SHP77 treated with DMSO at 0.1 percent for 48 hours (cell line): ENCODE measurements around the gene ANKRD60.
A peak's percentile ranks its signal among the peaks of the same experiment; 100 is the strongest.

Experiments used
- DNase-seq: peaks from one replicate; lab custom pipeline; 2025; lab: John Stamatoyannopoulos, UW

ANKRD60 gene

GRCh38 chr20:58223358-58223941 lies 5.0 kb downstream of the ANKRD60 start:
- DNase-seq, result no peak

- no peak for DNase-seq
Observed at GRCh38 chr20:58222446-58222845, 6.0 kb downstream of the ANKRD60 start.

DNA sequence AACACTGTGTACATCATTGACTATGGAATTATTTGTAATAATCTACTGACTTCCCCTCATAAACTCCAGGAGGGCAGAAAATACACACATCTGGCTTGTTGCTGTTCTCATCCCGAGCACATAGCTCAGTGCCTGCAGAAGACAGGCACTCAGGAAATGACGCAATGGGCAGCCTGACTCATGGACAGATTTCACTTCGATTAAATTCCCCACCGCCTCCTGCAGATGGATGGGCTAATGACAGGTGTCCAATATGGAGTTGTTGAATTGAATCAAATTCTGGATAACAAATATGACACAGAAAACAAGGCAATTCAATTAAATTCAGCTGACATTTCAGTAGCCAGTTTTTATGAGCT lies 9.1 kb downstream of the ANKRD60 start:
- DNase-seq, result peak; percentile 41

- DNase-seq, result no peak
Observed at GRCh38 chr20:58218665-58219341, 9.7 kb downstream of the ANKRD60 start.

DNA sequence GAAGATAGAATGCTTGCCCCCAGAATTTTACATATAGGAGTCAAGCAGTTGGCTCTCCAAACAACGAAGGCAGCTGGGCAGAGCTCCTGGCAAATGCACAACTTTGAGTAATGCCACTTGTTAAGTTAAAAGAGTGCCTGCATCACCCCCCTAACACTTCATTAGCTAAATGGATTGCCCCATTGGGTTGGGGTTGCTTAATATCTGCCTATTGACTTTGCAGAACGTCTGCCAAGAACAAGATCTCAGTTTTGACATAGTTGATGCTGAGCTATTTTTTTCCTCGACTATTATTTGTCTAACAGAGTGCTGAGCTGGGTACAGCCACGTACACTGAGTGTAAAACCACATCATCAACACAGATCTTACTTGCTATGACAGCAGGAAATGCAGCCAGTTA lies 12.1 kb downstream of the ANKRD60 start:
- DNase-seq, result no peak

DNA sequence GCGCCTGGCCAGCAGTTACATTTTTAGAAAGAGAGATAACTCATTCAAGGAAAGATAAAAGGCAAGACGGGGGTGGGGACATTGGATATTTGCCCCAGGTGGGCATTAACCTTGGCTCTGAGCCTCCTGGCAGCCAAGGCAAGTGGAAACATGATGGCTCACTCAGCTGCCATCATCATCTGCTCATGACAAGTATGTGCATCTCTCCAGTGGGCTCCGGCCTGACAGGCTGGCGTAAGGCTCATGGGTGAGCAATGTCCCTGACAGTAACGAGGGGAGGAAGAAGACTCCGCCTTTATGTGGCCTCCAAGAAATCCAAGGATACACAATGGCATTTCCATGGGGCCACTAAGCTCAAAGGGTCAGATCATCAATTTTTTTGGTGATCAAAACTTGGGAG lies 13.3 kb downstream of the ANKRD60 start:
- no peak for DNase-seq

DNA sequence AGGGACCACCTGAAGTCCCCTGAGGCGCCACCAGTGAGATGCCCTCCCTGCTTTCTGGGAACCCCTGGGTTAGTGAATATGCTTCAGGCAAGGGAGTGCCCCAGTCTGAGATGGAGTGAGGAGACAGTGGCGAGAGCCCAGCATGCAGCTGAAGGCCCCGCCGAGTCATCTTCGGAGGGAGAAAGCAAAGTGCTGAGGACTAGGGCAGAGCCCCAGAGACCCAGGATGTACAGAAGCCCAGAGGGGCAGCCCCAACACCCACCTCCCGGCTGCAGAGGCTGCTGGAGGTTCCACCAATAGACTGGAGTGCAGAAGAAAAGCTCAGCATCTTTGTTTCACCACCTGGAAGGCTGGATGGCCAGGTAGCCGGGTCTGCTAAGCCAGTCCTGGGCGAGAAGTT lies 14.1 kb downstream of the ANKRD60 start:
- DNase-seq, result no peak

GRCh38 chr20:58213716-58214115 lies 14.7 kb downstream of the ANKRD60 start:
- no peak for DNase-seq

DNA sequence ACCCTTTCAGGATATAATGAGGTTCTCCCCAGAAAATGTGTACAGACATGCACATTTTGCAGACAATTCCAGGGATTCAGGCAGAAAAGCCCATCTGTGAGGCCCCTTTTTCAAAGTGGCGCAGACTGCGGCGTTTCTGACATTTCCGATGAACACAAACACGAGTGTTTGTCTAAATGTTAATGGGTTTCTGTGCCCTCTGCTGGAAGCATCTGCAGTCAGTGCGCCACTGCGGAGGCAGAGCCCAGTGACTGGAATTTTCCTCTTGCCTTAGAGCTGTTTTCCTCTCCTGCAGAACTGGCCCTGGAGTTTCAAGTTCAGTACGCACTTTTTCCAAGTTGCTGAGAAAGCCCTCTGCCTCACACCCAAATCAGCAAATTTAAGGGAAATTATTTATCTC lies 15.3 kb downstream of the ANKRD60 start:
- DNase-seq, result no peak

- no peak for DNase-seq
Observed at GRCh38 chr20:58212636-58213035, 15.8 kb downstream of the ANKRD60 start.

GRCh38 chr20:58210398-58210747 lies 18.1 kb downstream of the ANKRD60 start:
- DNase-seq, result no peak

DNA sequence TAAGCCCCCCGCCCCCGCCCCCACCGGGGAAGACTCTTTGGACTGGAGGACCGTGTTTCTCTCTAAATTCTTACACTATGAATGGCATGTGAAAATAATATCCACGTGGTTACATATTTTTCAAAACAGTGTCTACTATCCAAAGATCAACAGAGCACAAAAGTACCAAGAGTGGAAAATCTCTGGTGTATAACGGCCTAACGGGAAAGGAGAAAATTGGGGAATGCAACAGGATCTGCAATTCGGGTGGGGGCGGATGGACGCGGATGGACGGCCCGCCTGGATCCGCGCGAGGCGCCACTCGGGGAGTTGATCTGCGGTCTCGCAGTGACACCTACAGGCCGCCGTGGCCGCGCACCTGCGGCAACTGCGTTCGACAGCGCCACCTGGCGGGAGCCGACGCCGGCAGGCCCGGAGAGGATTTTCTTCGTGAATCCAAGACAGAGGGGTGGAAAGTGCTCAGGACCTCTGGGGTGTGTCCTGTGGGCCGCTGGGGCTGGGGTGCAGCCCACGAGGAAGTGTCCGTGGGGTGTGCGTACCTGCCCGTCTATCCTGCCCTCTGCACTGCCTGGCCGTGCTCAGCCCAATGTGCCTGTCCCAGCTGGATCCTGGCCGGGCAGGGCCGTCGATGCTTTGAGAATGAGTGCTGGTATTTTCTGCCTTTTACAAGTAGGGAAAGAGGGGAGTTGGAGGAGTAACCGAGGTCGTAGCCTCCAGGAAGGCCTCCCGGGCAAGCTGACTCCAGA lies 18.6 kb downstream of the ANKRD60 start:
- peak; percentile 35 for DNase-seq

DNA sequence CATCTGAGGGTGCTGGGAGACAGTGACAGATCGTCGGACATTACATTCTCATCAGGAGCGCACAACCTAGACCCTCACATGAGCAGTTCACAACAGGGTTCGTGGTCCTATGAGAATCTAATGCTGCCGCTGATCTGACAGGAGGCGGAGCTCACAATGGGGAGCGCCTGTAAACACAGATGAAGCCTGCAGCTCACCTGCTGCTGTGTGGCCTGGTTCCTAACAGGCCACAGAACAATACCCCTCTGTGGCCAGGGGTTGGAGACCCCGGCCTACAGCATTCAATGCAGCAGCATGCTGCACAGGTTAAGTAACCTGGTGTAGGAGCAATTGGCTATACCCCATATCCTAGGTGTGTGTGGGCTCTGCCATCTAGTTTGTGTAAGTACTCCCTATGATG lies 19.5 kb downstream of the ANKRD60 start:
- DNase-seq, result no peak

- DNase-seq, result no peak
Observed at GRCh38 chr20:58205850-58206249, 22.6 kb downstream of the ANKRD60 start.

- DNase-seq, result no peak
Observed at GRCh38 chr20:58202044-58202443, 26.4 kb downstream of the ANKRD60 start.

DNA sequence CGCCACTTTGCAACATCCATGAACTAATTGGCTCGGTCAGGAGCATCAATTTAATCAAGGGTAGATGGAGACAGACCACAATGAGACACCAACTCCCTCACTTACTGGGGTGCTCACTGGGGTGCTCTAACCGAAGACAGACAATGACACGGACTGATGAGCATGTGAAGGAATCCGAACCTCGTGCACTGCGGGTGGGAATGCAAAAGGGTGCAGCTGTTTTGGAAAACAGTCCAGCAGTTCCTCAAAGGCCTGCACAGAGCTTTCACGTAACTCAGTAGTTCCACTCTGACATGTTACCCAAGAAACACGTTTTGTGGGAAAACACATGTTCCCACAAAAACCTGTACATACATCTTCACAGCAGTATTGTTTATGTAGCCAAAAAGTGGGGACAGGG lies 26.8 kb downstream of the ANKRD60 start:
- DNase-seq, result no peak

DNA sequence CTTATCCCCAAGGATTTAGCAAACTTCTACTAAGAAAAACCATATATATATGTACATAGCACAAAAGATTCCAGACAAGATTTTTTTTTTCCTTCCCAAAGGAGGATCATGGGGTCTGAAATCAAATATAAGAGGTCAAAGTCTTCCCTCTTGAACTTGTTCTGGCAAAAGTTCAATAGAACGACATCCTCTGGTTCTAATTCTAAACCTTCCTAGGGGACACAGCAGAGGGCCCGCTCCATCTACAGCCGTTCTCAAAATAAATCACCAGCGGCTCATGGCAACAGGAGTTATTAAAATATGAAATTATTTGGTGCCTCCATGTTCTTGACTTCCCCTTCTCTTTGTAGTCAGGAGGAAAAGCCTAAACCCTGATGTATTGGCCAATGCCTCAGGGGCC lies 29.0 kb downstream of the ANKRD60 start:
- no peak for DNase-seq

DNA sequence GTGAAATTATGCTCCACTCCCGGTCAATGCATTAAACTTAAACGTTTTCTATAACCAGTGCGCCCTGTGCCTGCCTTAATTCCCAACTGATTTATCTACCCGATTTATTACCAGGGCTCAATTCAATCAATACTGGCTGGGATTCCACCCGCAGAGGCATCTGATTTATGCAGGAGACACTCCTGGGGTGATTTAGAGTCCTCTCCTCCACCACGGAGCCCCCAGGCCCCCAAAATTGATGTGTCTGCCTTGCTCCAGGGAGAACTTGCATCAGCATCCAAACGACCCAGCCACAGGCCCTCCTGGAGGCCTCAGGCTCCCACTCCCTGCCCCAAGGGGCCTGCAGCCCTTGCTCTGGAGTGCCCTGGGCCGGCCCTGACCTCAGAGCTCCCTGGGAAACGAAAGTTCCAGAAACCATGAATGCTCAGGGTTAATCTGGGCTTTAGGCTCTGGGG lies 29.5 kb downstream of the ANKRD60 start:
- no peak for DNase-seq

GRCh38 chr20:58198384-58198783 lies 30.1 kb downstream of the ANKRD60 start:
- no peak for DNase-seq

DNA sequence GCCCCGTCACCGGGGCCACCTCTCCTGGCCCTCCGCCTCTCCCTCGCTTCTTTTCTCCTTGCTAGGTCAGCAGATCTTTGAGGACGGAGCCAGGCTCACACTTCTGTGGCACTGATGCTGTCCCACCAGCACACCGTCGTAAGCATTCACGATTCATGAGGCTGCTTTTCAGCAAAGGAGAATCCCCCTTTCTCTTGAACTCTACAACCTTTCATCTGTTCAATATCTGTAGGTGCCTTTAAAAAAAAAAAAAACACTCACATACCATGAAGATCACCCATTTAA lies 31.3 kb downstream of the ANKRD60 start:
- DNase-seq, result no peak

DNA sequence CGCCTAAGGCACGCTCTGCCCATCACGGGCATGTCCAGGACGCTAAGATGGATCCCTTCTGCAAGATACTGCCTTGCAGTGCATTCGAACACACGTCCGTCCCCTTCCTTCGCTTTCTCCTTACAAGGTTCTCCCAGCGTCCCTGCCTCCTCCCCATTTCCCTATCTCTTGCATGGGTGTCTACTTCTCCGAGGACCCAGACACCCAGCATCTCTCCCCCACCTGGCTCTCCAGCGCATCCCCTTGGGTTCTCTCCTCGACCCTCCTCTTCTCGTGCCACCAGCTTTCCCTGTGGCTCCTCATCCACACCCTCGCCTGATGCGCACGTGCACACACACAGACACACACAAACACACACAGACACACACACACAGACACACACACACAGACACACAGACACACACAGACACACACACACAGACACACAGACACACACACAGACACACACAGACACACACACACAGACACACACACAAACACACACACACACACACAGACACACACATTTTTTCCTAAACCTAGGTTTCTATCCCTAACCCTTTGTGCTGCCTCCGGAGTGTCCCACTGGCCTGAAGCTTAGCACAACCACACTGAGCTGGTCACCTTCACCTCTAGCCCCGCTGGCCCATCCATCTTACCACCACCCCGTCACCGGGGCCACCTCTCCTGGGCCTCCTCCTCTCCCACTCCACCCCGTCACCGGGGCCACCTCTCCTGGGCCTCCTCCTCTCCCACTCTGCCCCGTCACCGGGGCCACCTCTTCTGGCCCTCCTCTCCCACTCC lies 31.9 kb downstream of the ANKRD60 start:
- no peak for DNase-seq

DNA sequence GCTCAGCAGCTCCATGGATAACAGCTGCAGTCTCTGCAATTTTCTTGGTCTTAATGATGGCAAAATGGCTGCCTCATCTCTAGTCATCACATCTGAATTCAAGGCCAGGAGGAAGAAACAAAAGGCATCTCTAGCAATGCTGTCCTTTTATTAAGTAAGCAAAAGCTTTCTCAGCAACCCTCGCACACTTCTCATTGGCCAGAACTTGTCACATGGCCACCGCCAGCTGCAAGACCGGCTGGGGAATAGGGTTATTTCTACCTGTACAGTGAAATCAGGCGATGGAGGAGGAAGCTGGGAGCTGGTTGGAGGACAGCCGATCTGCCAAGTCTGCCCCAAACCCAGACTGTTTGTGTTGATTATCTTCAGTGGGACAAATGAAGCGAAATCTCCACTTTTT lies 33.4 kb downstream of the ANKRD60 start:
- DNase-seq, result no peak

DNA sequence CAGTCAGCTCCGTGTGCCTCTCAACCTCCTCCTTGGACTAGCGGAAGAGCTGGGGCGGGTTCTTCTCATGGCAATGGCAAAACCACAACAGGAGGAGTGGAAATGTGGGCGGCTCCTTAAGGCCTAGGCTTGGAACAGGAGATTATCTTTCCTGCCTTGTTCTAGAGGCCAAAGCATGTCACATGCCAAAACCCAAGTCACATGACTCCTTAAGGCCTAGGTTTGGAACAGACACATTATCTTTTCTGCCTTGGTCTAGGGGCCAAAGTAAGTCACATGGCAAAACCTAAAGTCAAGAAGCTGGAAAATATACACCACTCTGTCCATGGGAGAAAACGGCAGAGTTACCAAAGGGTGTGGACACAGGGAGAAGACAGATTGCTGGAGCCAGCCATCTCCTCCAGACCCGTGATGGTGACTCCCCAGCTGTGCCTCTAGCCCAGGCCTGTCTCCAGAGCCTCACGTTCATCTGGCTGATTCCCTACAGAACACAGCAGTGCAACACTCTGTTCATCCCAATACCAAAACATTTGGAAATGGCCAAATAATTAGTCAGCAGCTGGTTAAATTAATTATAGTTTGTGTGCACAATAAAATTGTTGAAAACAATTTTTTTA lies 34.2 kb downstream of the ANKRD60 start:
- no peak for DNase-seq
